GM23248 (cell line): ENCODE data around the gene ARHGAP10.

Experiments used
- EZH2 ChIP-seq: fragments of 200-600 bp; sonication (generic); IDR thresholded peaks from 2 replicates; pipeline ENCODE4 v1.6.1; 2018; ENCODE audit warnings: antibody characterized with exemption, mild to moderate bottlenecking; ENCODE audit not compliant: insufficient read depth, poor library complexity, severe bottlenecking
- EZH2phosphoT487 ChIP-seq: fragments of 200-600 bp; sonication (generic); IDR thresholded peaks from 2 replicates; pipeline ENCODE4 v1.6.1; 2018; ENCODE audit warnings: antibody characterized with exemption, moderate library complexity, mild to moderate bottlenecking, low read depth; ENCODE audit not compliant: insufficient read depth

GRCh38 chr4:147855571-147856009 lies 123.7 kb downstream of the ARHGAP10 start:
- TF ChIP-seq EZH2, result no peak
- no peak for TF ChIP-seq EZH2phosphoT487
